Esophagus squamous epithelium (tissue), 5 donors: ENCODE measurements around the gene CCKAR. TPM values are rescaled to one million over a fixed set of nuclear protein-coding genes. Genes with fewer than 3 reads are reported as not detected.

Experiments
- DNase-seq: peaks from one replicate; lab custom pipeline; 2025; lab: John Stamatoyannopoulos, UW
- H3K27ac ChIP-seq, 4 donors: fragments of 200-600 bp; sonication (generic); one replicate each; pipeline ENCODE4 v1.5.1; 2016 to 2019; ENCODE audit warnings: mild to moderate bottlenecking in 1 of 4
- H3K27me3 ChIP-seq, 4 donors: fragments of 200-600 bp; sonication (generic); 1 replicate in 3 of 4; 2 replicates in 1 of 4; pipeline versions ENCODE4 v1.5.1 to v1.6.0; 2017 to 2021; ENCODE audit warnings: antibody characterized with exemption in 1 of 4
- H3K36me3 ChIP-seq, 3 donors: fragments of 200-600 bp; sonication (generic); one replicate each; pipeline ENCODE4 v1.5.1; 2016 to 2019
- H3K4me1 ChIP-seq, 3 donors: fragments of 200-600 bp; sonication (generic); one replicate each; pipeline ENCODE4 v1.5.1; 2017 to 2019
- H3K4me3 ChIP-seq, 4 donors: fragments of 200-600 bp; sonication (generic); 1 replicate in 3 of 4; 2 replicates in 1 of 4; pipeline ENCODE4 v1.5.1; 2016 to 2019; ENCODE audit warnings: mild to moderate bottlenecking in 2 of 4, moderate library complexity in 1 of 4
- H3K9me3 ChIP-seq, 3 donors: fragments of 200-600 bp; sonication (generic); one replicate each; pipeline ENCODE4 v1.5.1; 2016 to 2019
- CTCF ChIP-seq, 6 experiments: fragments of 450-650 bp in 4 of 6; fragments of 200-600 bp in 2 of 6; sonication (generic) in 2 of 6; IDR thresholded peaks; one replicate each; pipeline ENCODE4 v1.5.1; 2016 to 2019; ENCODE audit warnings: antibody characterized with exemption in 6 of 6, mild to moderate bottlenecking in 4 of 6, moderate library complexity in 4 of 6
- POLR2A ChIP-seq, 4 donors: fragments of 450-650 bp; IDR thresholded peaks; one replicate each; pipeline ENCODE4 v1.6.1; 2017; ENCODE audit warnings: antibody characterized with exemption in 4 of 4, mild to moderate bottlenecking in 4 of 4, moderate library complexity in 3 of 4
- WGBS, 2 donors: methylation state at CpG; one replicate each; pipeline ENCODE4 v1.1.5; 2018; 5-methylcytosine and 5-hydroxymethylcytosine counted together
- intact Hi-C: fragments of 100-400 bp; cut with DNase I; formaldehyde crosslinking; loops from one replicate; pipeline ENCODE4 v1.15.0; 2022
- total RNA-seq, 4 donors: library from RNA; depleted of rRNA; stranded (reverse); fragments of >200 nt; gene quantifications; one replicate each; pipeline ENCODE4 v1.1.0, GENCODE V29; 2016
- donor health status: DM: yes; HTN: yes; CAD: no.

CCKAR gene
- total RNA-seq, 4 donors from 2014 or later, result not detected

DNA sequence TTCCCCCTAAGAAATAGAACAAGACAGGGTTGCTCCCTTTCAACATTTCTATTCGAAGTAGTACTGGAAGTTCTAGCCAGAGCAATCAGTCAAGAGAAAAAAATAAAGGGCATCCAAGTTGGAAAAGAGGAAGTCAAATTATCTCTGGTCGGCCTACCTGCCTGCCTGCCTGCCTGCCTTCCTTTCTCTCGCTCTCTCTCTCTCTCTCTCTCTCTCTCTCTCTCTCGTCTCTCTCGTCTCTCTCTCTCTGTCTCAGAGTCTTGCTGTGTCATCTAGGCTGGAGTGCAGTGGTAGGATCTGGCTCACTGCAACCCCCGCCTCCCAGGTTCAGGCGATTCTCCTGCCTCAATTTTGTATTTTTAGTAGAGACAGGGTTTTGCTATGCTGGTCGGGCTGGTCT lies 42.9 kb downstream of the CCKAR start:
- Histone ChIP-seq H3K9me3 (no peaks in the 10 kb centered on the region), H3K4me3 (no peak overlapping the region), H3K27ac (no peak overlapping the region), H3K27me3 (no peaks in the 10 kb centered on the region), H3K4me1 (no peaks in the 10 kb centered on the region), H3K36me3 (no peaks in the 10 kb centered on the region)
- DNase-seq, result no peak
- WGBS, 2 donors, result 69 to 71% methylated on average over 6 of the region's 8 CpGs
- intact Hi-C loops, result no loop called here
- TF ChIP-seq CTCF (IDR thresholded peaks at IDR 0.05), result no peak
- no peak for TF ChIP-seq POLR2A (IDR thresholded peaks at IDR 0.05)

GRCh38 chr4:26441771-26442170 lies 48.5 kb downstream of the CCKAR start:
- WGBS, 2 donors, result 93 to 100% methylated on average over 5 of the region's 5 CpGs
- Histone ChIP-seq H3K9me3 (no peaks in the 10 kb centered on the region), H3K36me3 (peaks cover 0 to 21% (median 0%) of the 10 kb centered on the region in 3 donors), H3K4me3 (no peak overlapping the region), H3K27me3 (no peaks in the 10 kb centered on the region), H3K4me1 (no peaks in the 10 kb centered on the region), H3K27ac (no peak overlapping the region)
- intact Hi-C loops, result no loop called here
- TF ChIP-seq POLR2A (IDR thresholded peaks at IDR 0.05) (no peak), CTCF (IDR thresholded peaks at IDR 0.05) (no peak)
- DNase-seq, result no peak

GRCh38 chr4:26441102-26441501 lies 49.2 kb downstream of the CCKAR start:
- no peaks in the 10 kb centered on the region for H3K27me3 ChIP-seq
- H3K27ac ChIP-seq, result no peak overlapping the region
- DNase-seq, result no peak
- intact Hi-C loops, result no loop called here
- H3K9me3 ChIP-seq, result no peaks in the 10 kb centered on the region
- 53 to 70% methylated on average over 7 of the region's 7 CpGs for WGBS, 2 donors
- H3K36me3 ChIP-seq, result peaks cover 0 to 28% (median 0%) of the 10 kb centered on the region in 3 donors
- no peak for TF ChIP-seq POLR2A (IDR thresholded peaks at IDR 0.05)
- no peak for TF ChIP-seq CTCF (IDR thresholded peaks at IDR 0.05)
- no peaks in the 10 kb centered on the region for H3K4me1 ChIP-seq
- H3K4me3 ChIP-seq, result no peak overlapping the region

DNA sequence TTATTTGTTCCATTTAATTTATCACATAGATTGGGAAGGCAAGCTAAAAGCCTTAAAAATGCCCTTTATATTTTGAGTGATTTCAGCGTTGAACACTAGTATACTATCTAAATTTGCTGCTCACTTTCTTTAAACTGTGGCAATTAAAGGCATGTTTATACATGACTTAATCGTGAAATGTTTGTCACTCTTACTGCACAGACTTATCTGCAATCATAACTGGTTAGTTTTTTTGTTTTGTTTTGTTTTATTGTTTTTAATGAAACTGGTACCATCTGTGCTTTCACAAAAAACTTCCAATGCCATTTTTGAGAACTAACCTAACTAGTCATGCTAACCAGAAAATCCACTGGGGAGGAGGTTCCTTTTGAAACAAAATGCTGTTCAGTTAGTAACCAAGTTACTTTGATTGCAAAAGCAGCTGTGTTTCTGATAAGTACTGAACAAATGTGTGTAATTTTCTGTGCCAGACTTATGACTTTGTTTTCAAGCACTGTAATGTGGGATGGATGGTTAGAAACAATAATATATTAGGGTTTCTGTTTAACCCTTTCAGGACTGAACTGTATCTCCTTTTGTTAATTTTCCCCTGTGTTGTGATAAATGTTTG lies 56.1 kb downstream of the CCKAR start:
- DNase-seq, result no peak
- Histone ChIP-seq H3K36me3 (peaks cover 0 to 51% (median 0%) of the 10 kb centered on the region in 3 donors), H3K27me3 (no peaks in the 10 kb centered on the region), H3K9me3 (no peaks in the 10 kb centered on the region), H3K4me3 (no peak overlapping the region), H3K4me1 (peaks cover 0 to 37% (median 7%) of the 10 kb centered on the region in 3 donors), H3K27ac (no peak overlapping the region)
- intact Hi-C loops, result no loop called here
- WGBS, 2 donors, result 21 to 30% methylated on average over 2 of the region's 2 CpGs
- no peak for TF ChIP-seq CTCF (IDR thresholded peaks at IDR 0.05)
- no peak for TF ChIP-seq POLR2A (IDR thresholded peaks at IDR 0.05)

DNA sequence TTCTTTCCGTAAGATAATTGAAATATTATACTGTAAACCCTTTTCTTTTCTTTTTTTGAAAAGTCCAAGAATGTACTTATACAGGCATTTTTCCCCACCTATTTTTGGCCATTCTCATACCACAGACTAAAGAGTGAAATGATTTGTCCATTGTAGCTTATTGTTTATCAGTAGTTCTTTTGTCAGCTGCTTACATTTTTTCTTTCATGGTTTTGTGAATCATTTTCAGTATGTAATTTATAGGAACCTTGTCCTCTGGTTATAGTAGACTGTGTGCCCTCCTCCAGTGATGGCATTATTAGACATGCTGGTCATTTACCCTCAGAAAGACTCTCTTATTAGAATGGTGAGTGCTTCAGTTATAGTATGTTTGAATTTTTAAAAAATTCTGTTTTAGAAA lies 56.7 kb downstream of the CCKAR start:
- DNase-seq, result no peak
- intact Hi-C loops, result no loop called here
- Histone ChIP-seq H3K9me3 (no peaks in the 10 kb centered on the region), H3K27ac (no peak overlapping the region), H3K4me1 (peaks cover 0 to 37% (median 7%) of the 10 kb centered on the region in 3 donors), H3K36me3 (peaks cover 0 to 54% (median 0%) of the 10 kb centered on the region in 3 donors), H3K4me3 (no peak overlapping the region), H3K27me3 (no peaks in the 10 kb centered on the region)
- TF ChIP-seq POLR2A (IDR thresholded peaks at IDR 0.05), result no peak
- TF ChIP-seq CTCF (IDR thresholded peaks at IDR 0.05), result no peak
- 88 to 94% methylated on average over 1 of the region's 1 CpG for WGBS, 2 donors
